KBM-7 (cell line): Measurements from ENCODE around the gene CEP128.

Experiments
- DNase-seq: peaks from one replicate; pipeline ENCODE4 v3.0.0-alpha.2; 2015
- in situ Hi-C: fragments of 300-500 bp; cut with MboI; formaldehyde crosslinking; loops from 2 replicates; pipeline ENCODE4 v1.14.3; 2020; ENCODE audit warnings: low sequenced_read_pairs, low pct_unique_long_range_greater_than_20kb, mixed read lengths

The CEP128 gene

GRCh38 chr14:80587096-80587724, 354.3 kb downstream of the CEP128 start:
- DNase-seq = peak; percentile 24
- in situ Hi-C loops = no loop called here

- in situ Hi-C loops = no loop called here
- no peak for DNase-seq
Measured at GRCh38 chr14:80586131-80586530, 355.4 kb downstream of the CEP128 start.

- DNase-seq = no peak
- in situ Hi-C loops = no loop called here
Measured at GRCh38 chr14:80585506-80585835, 356.1 kb downstream of the CEP128 start.

GRCh38 chr14:80584744-80585505, 356.6 kb downstream of the CEP128 start:
- DNase-seq = no peak

GRCh38 chr14:80577599-80577998, 363.9 kb downstream of the CEP128 start:
- in situ Hi-C loops = no loop called here

More at GRCh38 chr14:80584744-80585505, 356.6 kb downstream of the CEP128 start:
- in situ Hi-C loops = no loop called here

GRCh38 chr14:80576401-80576800, 365.1 kb downstream of the CEP128 start:
- in situ Hi-C loops = no loop called here
- DNase-seq = no peak

More at GRCh38 chr14:80577599-80577998, 363.9 kb downstream of the CEP128 start:
- DNase-seq = no peak

GRCh38 chr14:80575763-80576162, 365.8 kb downstream of the CEP128 start:
- DNase-seq = no peak
- in situ Hi-C loops = no loop called here

GRCh38 chr14:80572666-80573065, 368.9 kb downstream of the CEP128 start:
- in situ Hi-C loops = no loop called here
- no peak for DNase-seq

GRCh38 chr14:80570930-80571298, 370.6 kb downstream of the CEP128 start:
- in situ Hi-C loops = no loop called here
- no peak for DNase-seq

GRCh38 chr14:80567905-80568536, 373.5 kb downstream of the CEP128 start:
- in situ Hi-C loops = no loop called here

GRCh38 chr14:80565001-80565400, 376.5 kb downstream of the CEP128 start:
- in situ Hi-C loops = no loop called here
- no peak for DNase-seq

More at GRCh38 chr14:80567905-80568536, 373.5 kb downstream of the CEP128 start:
- no peak for DNase-seq

- DNase-seq = no peak
- in situ Hi-C loops = no loop called here
Measured at GRCh38 chr14:80564051-80564450, 377.5 kb downstream of the CEP128 start.

GRCh38 chr14:80560800-80561657, 380.5 kb downstream of the CEP128 start:
- in situ Hi-C loops = no loop called here
- no peak for DNase-seq

GRCh38 chr14:80554139-80554538, 387.4 kb downstream of the CEP128 start:
- in situ Hi-C loops = no loop called here
- DNase-seq = no peak

GRCh38 chr14:80549141-80549540, 392.4 kb downstream of the CEP128 start:
- DNase-seq = no peak
- in situ Hi-C loops = no loop called here

GRCh38 chr14:80545935-80546854, 395.3 kb downstream of the CEP128 start:
- in situ Hi-C loops = no loop called here
- DNase-seq = no peak

GRCh38 chr14:80544366-80544765, 397.2 kb downstream of the CEP128 start:
- in situ Hi-C loops = no loop called here

GRCh38 chr14:80543211-80543610, 398.3 kb downstream of the CEP128 start:
- in situ Hi-C loops = no loop called here
- DNase-seq = no peak

More at GRCh38 chr14:80544366-80544765, 397.2 kb downstream of the CEP128 start:
- DNase-seq = no peak
